ENCODE measurements around the gene BMP2K.

BMP2K gene

GRCh38 chr4:78953231-78953630, 177.1 kb downstream of the BMP2K start:
- no peak overlapping the region for H3K4me3 ChIP-seq (ENCODE audit: low read depth, low read length)
- TF ChIP-seq POLR2A (IDR thresholded peaks at IDR 0.05; ENCODE audit: extremely low read depth, insufficient read length), result no peak

DNA sequence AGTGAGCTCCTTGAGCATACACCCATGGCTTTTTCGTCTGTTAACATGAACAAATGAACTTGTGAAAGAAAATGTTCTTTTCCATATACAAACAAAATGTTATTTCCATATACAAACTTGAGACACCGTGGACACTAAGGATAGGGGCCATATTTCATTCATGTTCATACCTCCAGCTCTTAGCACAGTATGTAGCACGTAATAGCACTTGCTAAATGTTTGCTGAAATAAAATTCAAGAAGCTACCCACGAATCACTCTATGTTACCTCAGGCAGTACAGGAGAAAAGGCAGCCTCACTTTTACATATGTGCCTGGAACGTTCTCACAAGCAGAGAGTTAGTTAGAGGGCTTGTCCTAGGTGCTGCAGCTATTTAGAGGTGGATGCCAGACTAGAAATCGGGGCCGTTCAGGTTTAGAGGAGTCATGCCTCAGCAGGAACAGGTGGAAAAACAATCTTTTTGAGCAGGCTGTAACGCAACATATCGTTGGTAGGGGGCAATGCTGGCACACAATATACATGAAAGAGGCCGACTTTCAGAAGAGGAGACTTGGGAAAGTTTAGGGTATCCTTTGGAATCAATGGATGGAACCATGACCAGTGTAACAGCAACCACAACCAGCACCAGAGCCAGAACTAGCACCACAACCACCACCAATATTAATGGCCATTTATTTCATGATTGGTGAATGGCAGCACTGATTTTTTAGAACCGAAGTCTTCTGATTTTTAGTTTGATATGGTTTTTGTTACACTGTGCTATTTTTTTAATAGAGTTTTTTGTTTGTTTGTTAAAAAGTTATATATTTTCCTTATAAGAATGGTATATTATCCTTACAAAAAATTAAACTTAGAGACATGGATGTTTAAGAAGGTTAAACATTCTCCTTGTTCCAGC, 177.9 kb downstream of the BMP2K start:
- TF ChIP-seq MAX (IDR thresholded peaks at IDR 0.05; ENCODE audit: low read depth, low read length), result no peak
- TF ChIP-seq, protein P1, sequence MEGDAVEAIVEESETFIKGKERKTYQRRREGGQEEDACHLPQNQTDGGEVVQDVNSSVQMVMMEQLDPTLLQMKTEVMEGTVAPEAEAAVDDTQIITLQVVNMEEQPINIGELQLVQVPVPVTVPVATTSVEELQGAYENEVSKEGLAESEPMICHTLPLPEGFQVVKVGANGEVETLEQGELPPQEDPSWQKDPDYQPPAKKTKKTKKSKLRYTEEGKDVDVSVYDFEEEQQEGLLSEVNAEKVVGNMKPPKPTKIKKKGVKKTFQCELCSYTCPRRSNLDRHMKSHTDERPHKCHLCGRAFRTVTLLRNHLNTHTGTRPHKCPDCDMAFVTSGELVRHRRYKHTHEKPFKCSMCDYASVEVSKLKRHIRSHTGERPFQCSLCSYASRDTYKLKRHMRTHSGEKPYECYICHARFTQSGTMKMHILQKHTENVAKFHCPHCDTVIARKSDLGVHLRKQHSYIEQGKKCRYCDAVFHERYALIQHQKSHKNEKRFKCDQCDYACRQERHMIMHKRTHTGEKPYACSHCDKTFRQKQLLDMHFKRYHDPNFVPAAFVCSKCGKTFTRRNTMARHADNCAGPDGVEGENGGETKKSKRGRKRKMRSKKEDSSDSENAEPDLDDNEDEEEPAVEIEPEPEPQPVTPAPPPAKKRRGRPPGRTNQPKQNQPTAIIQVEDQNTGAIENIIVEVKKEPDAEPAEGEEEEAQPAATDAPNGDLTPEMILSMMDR (IDR thresholded peaks at IDR 0.05; ENCODE audit: low read depth, low read length), result peak; percentile 66
- H3K4me3 ChIP-seq (ENCODE audit: low read depth, low read length), result no peak overlapping the region
- peak; percentile 57 for DNase-seq (ENCODE audit: low read depth)

More at GRCh38 chr4:78953231-78953630, 177.1 kb downstream of the BMP2K start:
- no peak for DNase-seq (ENCODE audit: low read depth)

- no peak for DNase-seq (ENCODE audit: low read depth)
- TF ChIP-seq MAX (IDR thresholded peaks at IDR 0.05; ENCODE audit: low read depth, low read length) (no peak), MYC (IDR thresholded peaks at IDR 0.05; ENCODE audit: low read depth, low read length) (no peak), POLR2A (IDR thresholded peaks at IDR 0.05; ENCODE audit: extremely low read depth, insufficient read length) (no peak)
- TF ChIP-seq, protein P1 (IDR thresholded peaks at IDR 0.05; ENCODE audit: low read depth, low read length), result no peak
- no peak overlapping the region for H3K4me3 ChIP-seq (ENCODE audit: low read depth, low read length)
Measured at GRCh38 chr4:78956975-78957374, 180.8 kb downstream of the BMP2K start.

DNA sequence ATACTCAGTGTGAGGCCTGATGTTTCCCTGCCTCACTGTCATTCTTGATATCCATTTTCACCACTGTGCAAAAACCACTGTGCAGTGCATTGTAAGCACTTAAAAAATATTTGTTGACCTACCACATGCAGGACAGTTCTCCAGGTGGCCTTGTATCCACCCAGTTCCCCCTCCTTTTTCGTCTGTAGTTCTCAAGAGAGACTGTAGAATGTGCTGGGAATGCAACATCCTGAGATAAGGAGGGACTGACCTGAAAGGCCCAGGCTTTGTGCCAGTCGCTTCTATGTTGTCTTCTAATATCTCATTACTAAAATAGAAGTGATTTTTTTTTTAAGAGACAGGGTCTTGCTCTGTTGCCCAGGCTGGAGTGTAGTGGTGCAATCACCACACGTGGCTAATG, 184.8 kb downstream of the BMP2K start:
- DNase-seq (ENCODE audit: low read depth), result no peak
- TF ChIP-seq, protein P1 (IDR thresholded peaks at IDR 0.05; ENCODE audit: low read depth, low read length), result no peak
- TF ChIP-seq MAX (IDR thresholded peaks at IDR 0.05; ENCODE audit: low read depth, low read length) (no peak), MYC (IDR thresholded peaks at IDR 0.05; ENCODE audit: low read depth, low read length) (no peak), POLR2A (IDR thresholded peaks at IDR 0.05; ENCODE audit: extremely low read depth, insufficient read length) (no peak)
- H3K4me3 ChIP-seq (ENCODE audit: low read depth, low read length), result no peak overlapping the region
